GM19025 (cell line): ENCODE data around the gene ESRP2.
A peak's percentile ranks its signal among the peaks of the same experiment; 100 is the strongest.

ENCODE experiments used
- ATAC-seq: cut with Tn5 transposase; IDR thresholded peaks from one replicate; pipeline ENCODE4 v1.9.1; 2021; ENCODE audit warnings: mild to moderate bottlenecking, low read depth, moderate library complexity; ENCODE audit not compliant: unreplicated experiment

The ESRP2 gene

DNA sequence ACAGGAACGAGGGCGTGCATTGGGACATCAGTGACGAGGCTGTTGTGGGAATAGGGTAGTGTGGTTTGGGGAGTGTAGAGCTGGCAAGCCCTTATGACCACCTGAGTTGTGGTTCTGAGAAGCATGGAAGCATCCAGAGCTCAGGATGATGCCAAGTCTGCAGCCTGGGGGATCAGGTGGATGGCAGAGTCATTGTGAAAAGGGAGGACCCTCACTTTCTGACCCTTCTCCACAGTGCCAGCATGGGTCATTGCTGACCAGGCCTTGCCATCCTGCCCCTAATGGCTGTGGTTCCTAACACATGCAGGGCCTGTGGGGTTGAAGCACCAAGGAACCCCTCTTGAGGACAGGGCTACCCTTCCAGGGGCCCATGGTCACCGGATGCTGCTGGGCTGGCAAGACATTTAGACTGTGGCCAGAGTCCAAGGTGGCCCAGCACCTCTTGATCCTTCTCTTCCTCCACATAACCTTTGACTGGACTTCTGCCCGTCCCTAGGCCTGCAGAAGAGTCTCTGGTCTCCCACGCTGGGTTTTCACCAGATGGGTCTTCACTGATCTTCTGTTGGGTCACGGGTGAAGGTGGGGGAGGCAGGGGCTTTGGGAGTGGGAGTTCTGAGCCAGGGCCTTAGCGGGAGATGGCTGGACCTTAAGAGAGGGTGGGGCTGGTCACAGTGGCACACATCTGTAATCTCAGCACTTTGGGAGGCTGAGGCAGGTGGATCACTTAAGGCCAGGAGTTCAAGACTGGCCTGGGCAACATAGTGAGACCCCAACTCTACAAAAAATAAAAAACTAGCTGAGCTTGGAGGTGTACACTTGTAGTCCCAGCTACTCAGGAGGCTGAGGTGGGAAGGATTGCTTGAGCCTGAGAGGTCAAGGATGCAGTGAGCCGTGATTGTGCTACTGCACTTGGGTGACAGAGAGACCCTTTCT lies 7.3 kb upstream of the ESRP2 start:
- no peak for ATAC-seq

- ATAC-seq = no peak
Observed at GRCh38 chr16:68242085-68242484, 6.2 kb upstream of the ESRP2 start.

- no peak for ATAC-seq
Observed at GRCh38 chr16:68238029-68238345, 2.1 kb upstream of the ESRP2 start.

GRCh38 chr16:68237243-68238028 lies 1.5 kb upstream of the ESRP2 start:
- ATAC-seq = peak; percentile 79

DNA sequence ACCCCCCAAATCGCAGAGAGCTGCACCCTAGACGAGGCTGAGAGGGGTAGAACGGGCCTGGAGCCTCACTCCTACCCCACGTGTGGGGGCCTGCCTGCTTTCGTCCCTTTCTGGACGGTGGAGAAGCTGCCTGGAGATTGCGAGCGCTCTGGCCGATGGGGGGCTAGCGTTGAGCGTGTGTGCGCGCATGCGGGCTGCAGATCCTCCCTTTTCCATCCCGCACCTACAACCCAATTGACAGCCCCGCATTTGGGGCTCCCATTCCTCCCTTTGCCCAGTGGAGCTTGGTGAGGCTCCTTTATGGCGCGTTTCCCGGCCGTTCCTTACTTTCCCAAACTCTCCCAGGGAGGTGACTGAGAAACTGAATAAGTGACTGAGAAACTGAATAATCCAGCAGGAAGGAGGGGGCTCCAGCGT lies 907 bp upstream of the ESRP2 start:
- no peak for ATAC-seq

- ATAC-seq = no peak
Observed at GRCh38 chr16:68236137-68236825, 354 bp upstream of the ESRP2 start.

- no peak for ATAC-seq
Observed at GRCh38 chr16:68235108-68235886, 630 bp downstream of the ESRP2 start.

DNA sequence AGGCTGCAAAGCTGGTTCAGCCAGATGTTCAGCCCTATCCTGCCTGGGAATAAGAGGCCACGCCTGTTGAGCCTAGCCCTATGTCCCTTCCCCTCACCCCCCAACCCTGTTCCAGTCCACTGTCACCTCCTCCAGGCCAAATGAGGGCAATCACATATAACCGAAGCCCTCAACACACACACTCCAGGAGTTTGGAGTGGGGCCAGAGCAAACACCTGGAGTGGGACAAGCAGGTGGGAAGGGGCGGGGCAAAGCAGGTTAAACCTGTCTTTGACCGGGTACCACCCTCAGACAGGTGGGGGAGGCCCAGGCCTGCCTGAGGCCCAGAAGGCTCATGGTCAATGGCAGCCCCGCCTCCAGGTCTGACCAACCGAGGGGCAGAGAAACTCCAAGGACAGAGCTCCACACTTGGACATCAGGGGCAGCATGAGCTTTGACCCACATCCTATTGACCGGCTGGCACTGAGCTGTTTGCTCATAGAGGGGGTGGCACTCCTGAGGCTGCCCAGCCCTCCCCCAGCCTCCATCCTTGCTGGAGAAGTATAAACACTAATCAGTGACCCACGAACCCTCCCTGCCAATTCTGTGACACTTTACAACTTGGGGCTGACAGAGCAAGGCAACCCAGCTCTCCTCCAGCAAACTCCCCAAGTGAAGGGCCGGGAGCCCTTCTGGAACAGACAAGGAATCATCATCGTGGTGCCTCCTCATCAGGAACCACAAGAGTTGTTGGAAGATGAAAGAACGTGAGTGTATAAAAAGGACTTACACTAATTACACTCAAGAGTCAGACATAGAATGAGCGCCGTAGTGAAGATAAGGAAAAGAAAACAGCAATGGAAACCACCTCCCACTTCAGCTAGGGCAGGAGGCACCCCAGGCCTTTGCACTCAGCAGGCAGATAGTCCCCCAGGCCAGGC lies 1.5 kb downstream of the ESRP2 start:
- no peak for ATAC-seq

DNA sequence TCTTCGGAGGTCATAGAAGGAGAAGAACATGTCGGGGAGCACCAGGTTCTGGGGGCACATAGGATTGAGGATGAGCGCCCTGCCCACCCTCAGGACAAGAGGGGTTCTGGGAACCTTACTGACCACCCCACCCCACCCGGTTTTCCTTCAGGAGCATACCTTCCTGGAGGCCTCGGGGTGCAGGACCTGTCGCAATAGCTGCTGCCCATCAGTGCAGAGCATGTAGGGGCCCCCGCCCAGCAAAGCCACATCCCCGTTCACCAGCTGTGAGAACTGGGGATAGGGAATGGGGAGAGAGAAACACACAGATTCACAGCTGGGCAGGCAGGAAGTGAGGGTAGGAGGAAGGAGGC lies 2.1 kb downstream of the ESRP2 start:
- ATAC-seq = no peak

- ATAC-seq = no peak
Observed at GRCh38 chr16:68233085-68233834, 2.7 kb downstream of the ESRP2 start.

DNA sequence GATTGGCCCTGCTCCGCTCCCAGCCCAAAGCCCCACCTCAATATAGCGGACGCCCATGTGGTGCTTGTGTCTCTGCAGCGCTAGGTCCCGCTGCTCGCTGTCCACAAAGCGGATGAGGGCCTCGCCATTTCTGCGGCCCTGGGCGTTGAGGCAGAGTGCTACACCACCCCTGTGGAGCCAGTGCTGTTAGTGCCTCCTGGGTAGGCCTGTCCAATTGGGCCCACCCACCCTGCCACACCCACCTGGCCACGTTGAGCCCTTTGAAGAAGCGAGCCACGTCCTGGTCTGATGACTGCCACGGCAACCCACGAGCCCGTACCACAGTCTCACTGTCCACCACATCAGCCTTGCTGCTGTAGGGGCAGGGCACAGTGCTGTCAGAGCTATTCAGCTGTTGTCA lies 3.6 kb downstream of the ESRP2 start:
- no peak for ATAC-seq

GRCh38 chr16:68231384-68232136 lies 4.4 kb downstream of the ESRP2 start:
- no peak for ATAC-seq

- no peak for ATAC-seq
Observed at GRCh38 chr16:68230956-68231355, 5.0 kb downstream of the ESRP2 start.

- no peak for ATAC-seq
Observed at GRCh38 chr16:68230176-68230571, 5.8 kb downstream of the ESRP2 start.

- no peak for ATAC-seq
Observed at GRCh38 chr16:68229431-68230175, 6.3 kb downstream of the ESRP2 start.

GRCh38 chr16:68228652-68229051 lies 7.3 kb downstream of the ESRP2 start:
- no peak for ATAC-seq

DNA sequence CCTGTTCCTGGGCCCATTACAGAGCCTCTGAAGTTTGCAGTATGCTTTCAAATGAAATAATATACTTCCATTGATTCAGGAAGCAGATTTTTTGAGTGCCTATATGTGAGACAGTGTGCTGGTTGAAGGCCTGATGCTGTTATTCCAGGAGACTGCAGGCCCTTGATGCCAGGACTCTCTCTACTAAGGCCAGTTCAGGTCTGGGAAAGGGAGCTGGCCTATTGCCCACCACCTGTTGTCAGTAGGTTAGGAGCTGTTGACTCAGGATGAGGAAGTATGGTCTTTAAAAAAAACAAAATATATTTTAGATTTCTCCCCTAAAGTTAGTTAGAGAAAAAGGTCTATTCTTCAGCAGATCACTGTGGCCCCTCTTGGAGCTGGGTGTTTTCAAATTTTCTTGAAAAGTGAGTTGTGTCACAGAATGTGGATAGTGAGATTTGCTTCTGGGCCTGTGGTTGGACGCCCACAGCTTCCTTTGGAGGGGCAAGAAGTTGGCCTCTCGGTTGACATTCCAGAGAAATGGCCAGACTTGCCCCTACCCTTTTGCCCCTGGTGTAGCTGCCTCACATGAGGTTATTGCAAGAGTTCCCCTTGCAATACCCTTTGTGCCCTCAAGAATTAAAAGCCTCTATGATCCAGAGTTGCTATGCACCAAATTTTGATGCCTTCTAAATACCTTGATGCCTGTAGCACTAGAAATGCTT lies 7.9 kb downstream of the ESRP2 start:
- no peak for ATAC-seq
